HG02840 (cell line): Measurements from ENCODE around the gene FGFR3.
"Not testable (repeated sequence)": the region's sequence is repeated elsewhere in the genome, so short reads cannot be mapped to it uniquely, and the experiment has no call there.

Experiments used
- ATAC-seq: cut with Tn5 transposase; IDR thresholded peaks from one replicate; pipeline ENCODE4 v1.9.1; 2021; ENCODE audit warnings: mild to moderate bottlenecking, moderate library complexity, moderate number of reproducible peaks; ENCODE audit not compliant: unreplicated experiment, low FRiP score

Gene FGFR3

DNA sequence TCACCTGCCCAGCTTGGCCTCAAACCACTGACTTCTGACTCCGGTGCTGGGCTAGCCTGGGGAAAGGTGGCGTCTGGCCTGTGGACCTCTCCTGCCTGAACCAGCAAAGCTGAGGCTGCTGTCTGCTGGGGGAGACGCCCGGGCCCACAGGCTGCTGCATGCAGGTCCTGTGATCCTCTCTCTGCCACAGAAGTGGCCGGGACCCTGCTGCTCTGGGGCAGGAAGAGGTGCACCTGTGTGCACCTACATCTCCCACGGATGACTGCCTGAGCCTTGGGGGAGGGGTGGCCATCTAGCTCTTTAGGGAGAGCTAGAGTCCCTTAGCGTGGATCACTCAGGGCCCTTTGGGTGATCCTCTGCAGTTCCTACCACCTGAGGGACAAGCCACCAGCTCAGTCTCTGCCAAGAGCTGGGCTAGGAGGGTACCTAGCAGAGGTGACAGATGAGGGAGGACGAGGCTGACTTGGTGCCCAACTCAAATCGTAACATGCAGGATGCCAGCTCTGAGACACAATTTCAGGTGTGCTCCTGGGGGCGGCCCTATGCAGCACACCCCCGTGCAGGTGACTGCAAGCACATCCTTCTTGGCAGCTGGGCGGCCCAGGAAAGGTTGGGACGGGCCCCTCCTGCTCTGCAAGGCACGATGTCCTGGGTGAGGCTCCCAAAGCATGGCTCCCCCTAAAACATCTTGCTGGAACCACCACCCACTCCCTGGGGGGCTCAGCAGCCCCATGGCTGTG, 40.4 kb downstream of the FGFR3 start:
- no peak for ATAC-seq

DNA sequence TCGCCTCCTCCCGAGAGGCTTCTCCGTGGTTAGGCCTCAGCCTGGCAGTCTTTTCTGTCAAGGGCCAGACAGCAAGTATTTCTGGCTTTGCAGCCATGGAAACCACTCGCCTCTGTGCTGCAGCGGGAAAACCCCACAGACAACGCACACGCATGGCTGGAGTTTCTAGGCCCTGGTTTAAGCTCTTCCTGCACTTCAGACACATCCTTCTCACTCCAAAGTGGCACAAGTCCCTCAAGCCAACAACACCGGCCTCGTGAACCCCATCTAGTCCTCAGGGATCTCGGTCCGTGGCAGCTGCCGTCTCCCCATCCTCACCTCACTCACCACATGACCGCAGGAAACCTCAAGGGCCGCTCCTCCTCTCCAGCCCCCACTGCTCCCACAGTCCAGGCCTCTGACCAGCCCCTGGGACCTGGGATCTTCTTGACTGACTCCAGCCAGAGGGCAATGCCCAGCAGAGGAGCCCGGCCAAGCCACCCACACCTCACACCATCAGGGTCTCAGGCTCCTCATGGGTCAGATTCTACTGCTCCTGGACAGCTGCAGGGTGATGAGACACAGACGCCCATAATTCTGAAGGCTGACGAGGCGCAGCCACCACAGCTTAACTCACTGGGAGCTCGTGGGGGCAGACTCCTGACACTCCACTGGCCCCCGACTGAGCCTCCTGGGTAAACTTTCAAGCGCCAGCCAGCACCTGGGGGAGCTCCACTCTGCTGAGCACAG, 41.1 kb downstream of the FGFR3 start:
- no peak for ATAC-seq

GRCh38 chr4:1835836-1836235, 42.7 kb downstream of the FGFR3 start:
- ATAC-seq, result not testable (repeated sequence)

- no peak for ATAC-seq
Measured at GRCh38 chr4:1836650-1837049, 43.6 kb downstream of the FGFR3 start.

DNA sequence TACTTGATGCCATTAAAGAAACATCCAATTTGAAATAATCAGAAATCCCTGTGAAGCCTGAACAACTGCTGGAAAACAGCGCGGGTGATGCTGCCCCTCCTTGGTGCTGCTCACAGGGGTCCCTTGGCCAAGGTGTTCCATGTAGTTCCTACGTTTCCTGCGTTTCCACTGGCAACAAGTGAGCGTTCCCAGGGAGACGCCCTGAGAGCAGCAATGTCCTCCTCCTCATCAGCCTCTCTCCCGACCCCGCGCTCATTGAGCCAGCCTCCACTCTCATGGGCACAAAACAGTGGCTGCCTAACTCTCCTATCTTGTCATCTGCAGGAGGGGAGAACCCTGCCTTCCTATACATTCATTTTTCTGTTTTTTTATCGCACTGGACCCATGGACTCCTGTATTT, 44.0 kb downstream of the FGFR3 start:
- no peak for ATAC-seq

DNA sequence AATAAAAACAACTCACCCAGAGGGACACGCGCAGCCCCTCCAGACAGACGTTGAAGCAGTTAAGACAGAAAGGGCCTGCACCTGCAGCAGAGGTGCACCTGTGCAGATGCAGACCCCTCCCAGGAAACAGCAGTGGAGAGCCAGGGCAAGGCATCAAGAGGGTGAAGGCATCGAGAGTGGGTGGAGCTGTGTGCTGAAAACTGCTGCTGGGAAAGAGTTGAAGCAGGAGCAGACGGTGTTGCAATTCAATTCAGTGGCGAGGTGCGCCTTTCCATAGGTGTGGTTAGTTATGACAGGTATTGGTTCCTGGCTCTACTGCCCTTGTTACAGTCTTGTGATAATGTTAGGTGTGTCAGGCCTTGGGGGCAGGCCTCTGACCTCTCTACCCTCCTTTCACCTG, 46.2 kb downstream of the FGFR3 start:
- ATAC-seq, result no peak

GRCh38 chr4:1841201-1841886, 48.3 kb downstream of the FGFR3 start:
- no peak for ATAC-seq

DNA sequence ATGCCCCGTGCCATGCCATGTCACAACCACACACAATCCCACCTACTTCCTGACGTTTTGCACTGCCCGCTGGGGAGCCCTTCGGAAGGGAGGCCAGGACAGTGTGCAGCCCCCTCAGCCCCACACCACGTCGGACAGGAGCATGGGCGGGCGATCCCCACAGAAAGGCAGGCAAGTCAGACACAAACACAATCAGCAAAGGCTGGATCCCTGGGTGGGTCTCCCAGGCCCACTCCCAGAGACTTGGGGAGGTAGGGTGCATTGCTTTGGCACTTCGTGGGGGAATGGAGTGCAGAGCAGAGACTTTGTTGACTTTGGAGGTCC, 48.8 kb downstream of the FGFR3 start:
- no peak for ATAC-seq

- no peak for ATAC-seq
Measured at GRCh38 chr4:1842339-1842895, 49.3 kb downstream of the FGFR3 start.

GRCh38 chr4:1842993-1843448, 49.9 kb downstream of the FGFR3 start:
- ATAC-seq, result no peak

GRCh38 chr4:1843852-1844251, 50.8 kb downstream of the FGFR3 start:
- no peak for ATAC-seq

DNA sequence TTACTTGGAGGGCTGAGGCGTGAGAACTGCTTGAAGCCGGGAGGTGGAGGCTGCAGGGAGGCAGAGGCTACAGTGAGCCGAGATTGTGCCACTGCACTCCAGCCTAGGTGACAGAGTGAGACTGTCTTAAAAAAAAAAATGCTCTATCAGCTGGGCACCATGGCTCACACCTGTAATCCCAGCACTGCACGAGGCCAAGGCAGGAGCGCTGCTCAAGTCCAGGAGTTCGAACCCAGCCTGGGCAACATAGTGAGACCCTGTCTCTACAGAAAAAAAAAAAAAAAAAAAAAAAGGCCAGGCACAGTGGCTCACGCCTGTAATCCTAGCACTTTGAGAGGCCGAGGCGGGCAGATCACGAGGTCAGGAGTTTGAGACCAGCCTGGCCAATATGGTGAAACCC, 51.5 kb downstream of the FGFR3 start:
- ATAC-seq, result not testable (repeated sequence)

GRCh38 chr4:1846580-1846979, 53.5 kb downstream of the FGFR3 start:
- ATAC-seq, result no peak

DNA sequence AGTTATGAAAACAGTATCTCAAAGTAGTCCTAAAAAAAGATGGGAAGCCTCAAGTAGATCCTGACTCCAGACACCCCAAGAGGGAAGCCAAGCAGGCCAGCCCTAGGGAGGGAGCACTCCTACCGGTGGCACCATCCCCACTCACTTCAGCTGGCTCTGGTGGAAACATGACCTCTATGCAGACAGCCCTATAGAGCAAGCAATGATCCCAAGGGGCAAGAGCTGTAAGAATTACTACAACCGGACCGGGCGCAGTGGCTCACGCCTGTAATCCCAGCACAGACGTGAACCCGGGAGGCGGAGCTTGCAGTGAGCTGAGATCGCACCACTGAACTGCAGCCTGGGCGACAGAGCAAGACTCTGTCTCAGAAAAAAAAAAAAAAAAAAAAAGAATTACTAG, 57.2 kb downstream of the FGFR3 start:
- ATAC-seq, result no peak

DNA sequence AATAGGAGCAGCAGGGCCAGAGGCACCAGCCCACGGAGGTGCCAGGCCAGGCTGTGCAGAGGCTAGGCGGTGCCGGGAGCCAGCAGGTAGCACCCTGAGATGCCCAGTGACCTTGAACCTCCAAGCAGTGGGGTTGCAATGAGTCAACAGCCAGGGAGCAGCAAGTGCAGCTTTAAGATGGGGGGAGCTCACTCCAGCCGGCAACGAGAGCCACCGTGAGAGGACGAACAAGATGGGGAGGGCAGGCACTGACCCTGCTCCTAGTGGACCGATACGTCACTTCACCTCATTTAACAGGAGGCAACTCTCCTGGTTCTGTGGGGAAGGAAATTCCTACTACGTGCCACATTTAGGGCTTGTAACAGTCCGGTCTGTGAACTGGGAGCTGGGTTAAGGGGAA, 58.1 kb downstream of the FGFR3 start:
- ATAC-seq, result no peak

GRCh38 chr4:1851575-1852410, 58.7 kb downstream of the FGFR3 start:
- ATAC-seq, result no peak

DNA sequence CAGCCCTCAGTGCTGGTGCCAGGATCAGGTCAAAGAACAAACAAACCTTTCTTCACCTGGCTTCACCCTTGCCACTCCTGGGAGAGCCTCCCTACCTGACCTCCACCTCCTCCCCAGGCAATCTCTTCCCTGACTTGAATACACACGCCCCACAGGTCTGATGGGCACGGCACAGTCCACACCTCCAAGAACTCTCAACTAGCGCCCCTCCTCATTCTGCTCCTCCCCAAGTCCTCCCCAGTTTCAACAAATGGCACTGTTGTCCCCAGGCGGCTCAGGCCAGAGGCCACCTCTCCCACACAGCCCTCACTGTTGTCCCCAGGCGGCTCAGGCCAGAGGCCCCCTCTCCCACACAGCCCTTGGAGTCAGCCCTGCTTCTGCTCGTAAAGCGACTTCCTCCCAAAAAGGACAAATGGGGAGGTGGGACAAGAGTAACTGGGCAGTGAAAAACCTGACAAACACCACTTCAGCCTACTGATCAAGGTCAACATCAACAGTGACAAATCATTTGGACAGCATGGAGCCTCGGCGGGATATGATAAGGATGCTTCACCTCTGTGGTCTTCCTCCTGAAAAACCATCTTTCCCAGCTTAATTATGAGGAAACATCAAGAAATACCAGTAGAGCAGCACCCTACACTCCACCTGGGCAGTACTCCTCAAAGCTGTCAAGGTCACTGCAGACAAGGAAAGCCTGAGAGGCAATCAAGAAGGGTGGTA, 60.0 kb downstream of the FGFR3 start:
- ATAC-seq, result no peak

DNA sequence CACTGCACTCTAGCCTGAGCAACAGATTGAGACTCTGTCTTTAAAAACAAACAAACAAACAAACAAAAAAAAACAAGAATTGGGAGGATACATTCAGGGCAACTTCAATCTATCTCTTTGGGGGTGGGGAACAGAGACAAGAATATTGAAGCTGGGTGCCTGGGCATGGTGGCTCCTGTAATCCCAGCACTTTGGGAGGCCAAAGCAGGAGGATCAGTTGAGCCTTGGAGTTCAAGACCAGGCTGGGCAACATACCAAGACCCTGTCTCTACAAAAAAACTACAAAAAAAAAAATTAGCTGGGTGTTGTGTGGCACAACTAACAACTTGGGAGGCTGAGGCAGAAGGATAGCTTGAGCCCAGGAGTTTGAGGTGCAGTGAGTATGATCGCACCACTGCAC, 61.7 kb downstream of the FGFR3 start:
- ATAC-seq, result no peak

- peak; percentile 24 for ATAC-seq
Measured at GRCh38 chr4:1855333-1856070, 62.4 kb downstream of the FGFR3 start.
